GM23338 (cell line): Measurements from ENCODE around the gene PSKH1.

Experiments used
- CREB1 ChIP-seq: fragments of 250-450 bp; sonication (Bioruptor Pico); IDR thresholded peaks from 2 replicates; pipeline ENCODE4 v1.5.0; 2020; ENCODE audit warnings: low read depth, mild to moderate bottlenecking, moderate library complexity
- CTCF ChIP-seq, 2 experiments: fragments of 200-600 bp in 1 of 2; sonication (generic) in 1 of 2; conservative IDR thresholded peaks; 2 replicates each; pipeline versions ENCODE4 v1.5.1 to v1.6.1; 2016 to 2017; ENCODE audit warnings: antibody characterized with exemption in 2 of 2, low read depth in 2 of 2, mild to moderate bottlenecking in 2 of 2, moderate library complexity in 1 of 2
- EZH2 ChIP-seq: fragments of 200-600 bp; sonication (generic); IDR thresholded peaks from one replicate; pipeline ENCODE4 v1.8.0; 2017; ENCODE audit warnings: antibody characterized with exemption, mild to moderate bottlenecking, low read depth; ENCODE audit not compliant: unreplicated experiment
- POLR2AphosphoS5 ChIP-seq: IDR thresholded peaks from 2 replicates; pipeline ENCODE4 v1.6.1; 2016; ENCODE audit warnings: antibody characterized with exemption, low read depth

- no peak for TF ChIP-seq CREB1 (CRISPR knock-in tag)
- TF ChIP-seq CTCF (conservative IDR thresholded peaks at IDR 0.05; ENCODE audit: low read depth in 2 of 2): peak in 1 of 2 experiments; percentile 17; a peak in 2 of 4 replicates
- no peak for TF ChIP-seq POLR2AphosphoS5
- no peak for TF ChIP-seq EZH2
Measured at GRCh38 chr16:67879462-67879861, 13.6 kb upstream of the PSKH1 start.
